K562 (cell line): ENCODE data around the gene DNAJB2. TPM values are rescaled to one million over a fixed set of nuclear protein-coding genes. Genes with fewer than 3 reads are reported as not detected.

Experiments used
- COPS2 ChIP-seq: fragments of 450-650 bp; conservative IDR thresholded peaks from 2 replicates; pipeline ENCODE4 v1.6.1; 2016; ENCODE audit warnings: mild to moderate bottlenecking, moderate library complexity
- CREM ChIP-seq: IDR thresholded peaks from 2 replicates; pipeline ENCODE4 v1.6.1; 2014; ENCODE audit warnings: antibody characterized with exemption, low read depth
- HDAC8 ChIP-seq: fragments of 450-650 bp; IDR thresholded peaks from 2 replicates; pipeline ENCODE4 v1.6.1; 2016; ENCODE audit warnings: mild to moderate bottlenecking, missing genetic modification characterization, moderate library complexity, missing compliant biosample characterization
- MTA1 ChIP-seq: fragments of 450-650 bp; IDR thresholded peaks from 2 replicates; pipeline ENCODE4 v1.6.1; 2017; ENCODE audit warnings: borderline replicate concordance
- NR2C1 ChIP-seq, 2 experiments: fragments of 450-650 bp; IDR thresholded peaks; 2 replicates each; pipeline ENCODE4 v1.6.1; 2017; ENCODE audit warnings: mild to moderate bottlenecking in 2 of 2, antibody characterized with exemption in 1 of 2, inconsistent platforms in 1 of 2, missing compliant biosample characterization in 1 of 2, missing genetic modification characterization in 1 of 2
- RBM15 ChIP-seq: fragments of 200-400 bp; formaldehyde crosslinking; IDR thresholded peaks from 2 replicates; pipeline ENCODE4 v1.6.1; 2018; ENCODE audit warnings: mild to moderate bottlenecking, low read length, moderate library complexity; ENCODE audit not compliant: insufficient read depth
- RBM34 ChIP-seq: fragments of 200-400 bp; formaldehyde crosslinking; IDR thresholded peaks from 2 replicates; pipeline ENCODE4 v1.6.1; 2018; ENCODE audit warnings: low read length, borderline replicate concordance; ENCODE audit not compliant: insufficient read depth
- SPI1 ChIP-seq: IDR thresholded peaks from 2 replicates; pipeline ENCODE4 v1.6.1; 2011; ENCODE audit warnings: low read depth, low read length, control low read depth, borderline replicate concordance
- ZKSCAN3 ChIP-seq: fragments of 250-450 bp; sonication (Bioruptor Pico); IDR thresholded peaks from 2 replicates; pipeline ENCODE4 v1.4.0; 2020
- ZNF197 ChIP-seq: fragments of 200-800 bp; sonication (Bioruptor generic); IDR thresholded peaks from 2 replicates; pipeline ENCODE4 v1.6.1; 2016; ENCODE audit warnings: low read depth, missing genetic modification characterization, missing compliant biosample characterization
- ZNF766 ChIP-seq: fragments of 200-800 bp; sonication (Bioruptor generic); conservative IDR thresholded peaks from 2 replicates; pipeline ENCODE4 v1.6.1; 2016; ENCODE audit warnings: missing genetic modification characterization, missing compliant biosample characterization
- ZNF780A ChIP-seq: fragments of 250-450 bp; sonication (Bioruptor Pico); IDR thresholded peaks from 2 replicates; pipeline ENCODE4 v1.5.0; 2021; ENCODE audit warnings: mild to moderate bottlenecking
- polyA plus RNA-seq, 8 experiments: library from polyadenylated mRNA; depleted of rRNA in 4 of 8; stranded (reverse) in 5 of 8; unstranded in 3 of 8; fragments of >200 nt; fragmentation: Nextera tagmentation in 2 of 8; fragmentation: Illumina TruSeq in 1 of 8; extraction: Ambion mirVana in 2 of 8; extraction: Trizol in 1 of 8; gene quantifications; 2 replicates each; pipeline versions ENCODE4 v1.2.1 to v1.2.3, GENCODE V29; 2011 to 2014; ENCODE audit warnings: inconsistent platforms in 1 of 8, missing spikeins in 1 of 8
- total RNA-seq, 7 experiments: library from RNA; depleted of rRNA in 6 of 7; stranded (reverse); fragments of >200 nt in 6 of 7; fragmentation: Illumina TruSeq in 2 of 7; extraction: Trizol in 2 of 7; gene quantifications; 2 replicates each; pipeline versions ENCODE4 v1.2.1 to v1.2.3, GENCODE V29; 2011 to 2021; ENCODE audit warnings: low replicate concordance in 1 of 7
- TF ChIP-seq, protein P1 (sequence below): fragments of 250-450 bp; sonication (Bioruptor Pico); IDR thresholded peaks from 2 replicates; pipeline ENCODE4 v1.4.0; 2020; ENCODE audit warnings: mild to moderate bottlenecking, moderate library complexity
- TF ChIP-seq, protein P2 (sequence below), 2 experiments: fragments of 450-650 bp; IDR thresholded peaks; 2 replicates each; pipeline ENCODE4 v1.6.1; 2018; ENCODE audit warnings: mild to moderate bottlenecking in 2 of 2, low read depth in 1 of 2; ENCODE audit not compliant: partially characterized antibody in 2 of 2
- TF ChIP-seq, protein P3 (sequence below): fragments of 250-450 bp; sonication (Bioruptor Pico); IDR thresholded peaks from 2 replicates; pipeline ENCODE4 v1.8.0; 2022; ENCODE audit warnings: inconsistent platforms

The DNAJB2 gene
- total and polyA plus RNA-seq, 9 of the 15 experiments (the other 6 are each of a cell fraction or from before 2014, with no cell fraction given): 0.08 to 3.0 (median 2.2) TPM; not detected in 1

DNA sequence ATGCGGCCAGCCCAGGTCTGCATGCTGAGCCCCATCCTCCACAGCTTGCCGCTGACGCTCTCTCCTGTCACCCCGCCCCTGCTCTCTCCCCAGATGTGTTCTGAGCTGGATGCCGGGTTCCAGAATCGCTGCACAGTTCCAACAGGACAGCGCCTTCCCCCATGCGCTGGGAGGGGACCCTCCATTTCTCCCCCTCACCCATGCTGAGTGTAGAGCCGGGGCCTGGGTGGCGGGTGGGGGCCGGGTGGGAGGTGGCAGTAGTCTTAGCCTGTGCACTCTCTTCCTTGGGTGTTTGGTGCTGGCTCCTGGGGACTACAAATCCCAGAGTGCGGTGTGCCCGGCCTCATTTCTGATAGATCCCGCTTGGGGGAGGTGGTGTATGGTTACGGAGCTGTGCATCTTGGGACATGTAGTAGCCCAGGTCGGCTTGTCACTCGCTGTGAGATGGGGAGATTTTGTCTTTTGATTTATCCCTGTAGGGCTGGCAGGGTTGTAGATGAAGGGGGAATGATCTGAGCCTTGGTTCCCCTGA, 6.8 kb downstream of the DNAJB2 start (continued):
- TF ChIP-seq HDAC8 (tag) (no peak), ZNF766 (CRISPR knock-in tag) (peak; percentile 70), RBM15 (no peak), ZKSCAN3 (CRISPR knock-in tag) (no peak), SPI1 (no peak), COPS2 (no peak), MTA1 (no peak), NR2C1 (IDR thresholded peaks at IDR 0.05) (peak; percentile 29; the same call in 1 of the 2 replicates), NR2C1 (tag; IDR thresholded peaks at IDR 0.05) (peak; percentile 76), ZNF780A (CRISPR knock-in tag) (no peak), RBM34 (no peak), CREM (peak; percentile 83), ZNF197 (CRISPR knock-in tag) (0 out of 2 replicates have a peak, but pooled peaks have one; percentile 60)
- TF ChIP-seq, protein P1, sequence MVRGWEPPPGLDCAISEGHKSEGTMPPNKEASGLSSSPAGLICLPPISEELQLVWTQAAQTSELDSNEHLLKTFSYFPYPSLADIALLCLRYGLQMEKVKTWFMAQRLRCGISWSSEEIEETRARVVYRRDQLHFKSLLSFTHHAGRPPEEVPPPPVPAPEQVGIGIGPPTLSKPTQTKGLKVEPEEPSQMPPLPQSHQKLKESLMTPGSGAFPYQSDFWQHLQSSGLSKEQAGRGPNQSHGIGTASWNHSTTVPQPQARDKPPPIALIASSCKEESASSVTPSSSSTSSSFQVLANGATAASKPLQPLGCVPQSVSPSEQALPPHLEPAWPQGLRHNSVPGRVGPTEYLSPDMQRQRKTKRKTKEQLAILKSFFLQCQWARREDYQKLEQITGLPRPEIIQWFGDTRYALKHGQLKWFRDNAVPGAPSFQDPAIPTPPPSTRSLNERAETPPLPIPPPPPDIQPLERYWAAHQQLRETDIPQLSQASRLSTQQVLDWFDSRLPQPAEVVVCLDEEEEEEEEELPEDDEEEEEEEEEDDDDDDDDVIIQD (CRISPR knock-in tag): no peak
- TF ChIP-seq, protein P2, sequence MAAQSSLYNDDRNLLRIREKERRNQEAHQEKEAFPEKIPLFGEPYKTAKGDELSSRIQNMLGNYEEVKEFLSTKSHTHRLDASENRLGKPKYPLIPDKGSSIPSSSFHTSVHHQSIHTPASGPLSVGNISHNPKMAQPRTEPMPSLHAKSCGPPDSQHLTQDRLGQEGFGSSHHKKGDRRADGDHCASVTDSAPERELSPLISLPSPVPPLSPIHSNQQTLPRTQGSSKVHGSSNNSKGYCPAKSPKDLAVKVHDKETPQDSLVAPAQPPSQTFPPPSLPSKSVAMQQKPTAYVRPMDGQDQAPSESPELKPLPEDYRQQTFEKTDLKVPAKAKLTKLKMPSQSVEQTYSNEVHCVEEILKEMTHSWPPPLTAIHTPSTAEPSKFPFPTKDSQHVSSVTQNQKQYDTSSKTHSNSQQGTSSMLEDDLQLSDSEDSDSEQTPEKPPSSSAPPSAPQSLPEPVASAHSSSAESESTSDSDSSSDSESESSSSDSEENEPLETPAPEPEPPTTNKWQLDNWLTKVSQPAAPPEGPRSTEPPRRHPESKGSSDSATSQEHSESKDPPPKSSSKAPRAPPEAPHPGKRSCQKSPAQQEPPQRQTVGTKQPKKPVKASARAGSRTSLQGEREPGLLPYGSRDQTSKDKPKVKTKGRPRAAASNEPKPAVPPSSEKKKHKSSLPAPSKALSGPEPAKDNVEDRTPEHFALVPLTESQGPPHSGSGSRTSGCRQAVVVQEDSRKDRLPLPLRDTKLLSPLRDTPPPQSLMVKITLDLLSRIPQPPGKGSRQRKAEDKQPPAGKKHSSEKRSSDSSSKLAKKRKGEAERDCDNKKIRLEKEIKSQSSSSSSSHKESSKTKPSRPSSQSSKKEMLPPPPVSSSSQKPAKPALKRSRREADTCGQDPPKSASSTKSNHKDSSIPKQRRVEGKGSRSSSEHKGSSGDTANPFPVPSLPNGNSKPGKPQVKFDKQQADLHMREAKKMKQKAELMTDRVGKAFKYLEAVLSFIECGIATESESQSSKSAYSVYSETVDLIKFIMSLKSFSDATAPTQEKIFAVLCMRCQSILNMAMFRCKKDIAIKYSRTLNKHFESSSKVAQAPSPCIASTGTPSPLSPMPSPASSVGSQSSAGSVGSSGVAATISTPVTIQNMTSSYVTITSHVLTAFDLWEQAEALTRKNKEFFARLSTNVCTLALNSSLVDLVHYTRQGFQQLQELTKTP (IDR thresholded peaks at IDR 0.05; ENCODE audit: low read depth in 1 of 2, partially characterized antibody in 2 of 2): peak in 1 of 2 experiments; percentile 95
- TF ChIP-seq, protein P3, sequence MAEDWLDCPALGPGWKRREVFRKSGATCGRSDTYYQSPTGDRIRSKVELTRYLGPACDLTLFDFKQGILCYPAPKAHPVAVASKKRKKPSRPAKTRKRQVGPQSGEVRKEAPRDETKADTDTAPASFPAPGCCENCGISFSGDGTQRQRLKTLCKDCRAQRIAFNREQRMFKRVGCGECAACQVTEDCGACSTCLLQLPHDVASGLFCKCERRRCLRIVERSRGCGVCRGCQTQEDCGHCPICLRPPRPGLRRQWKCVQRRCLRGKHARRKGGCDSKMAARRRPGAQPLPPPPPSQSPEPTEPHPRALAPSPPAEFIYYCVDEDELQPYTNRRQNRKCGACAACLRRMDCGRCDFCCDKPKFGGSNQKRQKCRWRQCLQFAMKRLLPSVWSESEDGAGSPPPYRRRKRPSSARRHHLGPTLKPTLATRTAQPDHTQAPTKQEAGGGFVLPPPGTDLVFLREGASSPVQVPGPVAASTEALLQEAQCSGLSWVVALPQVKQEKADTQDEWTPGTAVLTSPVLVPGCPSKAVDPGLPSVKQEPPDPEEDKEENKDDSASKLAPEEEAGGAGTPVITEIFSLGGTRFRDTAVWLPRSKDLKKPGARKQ (CRISPR knock-in tag): no peak
